Ecto neural progenitor cell (in vitro differentiated cells): ENCODE results near the gene TATDN2.

Experiments
- DNase-seq: peaks from one replicate; pipeline ENCODE4 v3.0.0-alpha.2; 2018; ENCODE audit warnings: low spot score

TATDN2 gene, protein sequence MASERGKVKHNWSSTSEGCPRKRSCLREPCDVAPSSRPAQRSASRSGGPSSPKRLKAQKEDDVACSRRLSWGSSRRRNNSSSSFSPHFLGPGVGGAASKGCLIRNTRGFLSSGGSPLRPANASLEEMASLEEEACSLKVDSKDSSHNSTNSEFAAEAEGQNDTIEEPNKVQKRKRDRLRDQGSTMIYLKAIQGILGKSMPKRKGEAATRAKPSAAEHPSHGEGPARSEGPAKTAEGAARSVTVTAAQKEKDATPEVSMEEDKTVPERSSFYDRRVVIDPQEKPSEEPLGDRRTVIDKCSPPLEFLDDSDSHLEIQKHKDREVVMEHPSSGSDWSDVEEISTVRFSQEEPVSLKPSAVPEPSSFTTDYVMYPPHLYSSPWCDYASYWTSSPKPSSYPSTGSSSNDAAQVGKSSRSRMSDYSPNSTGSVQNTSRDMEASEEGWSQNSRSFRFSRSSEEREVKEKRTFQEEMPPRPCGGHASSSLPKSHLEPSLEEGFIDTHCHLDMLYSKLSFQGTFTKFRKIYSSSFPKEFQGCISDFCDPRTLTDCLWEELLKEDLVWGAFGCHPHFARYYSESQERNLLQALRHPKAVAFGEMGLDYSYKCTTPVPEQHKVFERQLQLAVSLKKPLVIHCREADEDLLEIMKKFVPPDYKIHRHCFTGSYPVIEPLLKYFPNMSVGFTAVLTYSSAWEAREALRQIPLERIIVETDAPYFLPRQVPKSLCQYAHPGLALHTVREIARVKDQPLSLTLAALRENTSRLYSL

DNA sequence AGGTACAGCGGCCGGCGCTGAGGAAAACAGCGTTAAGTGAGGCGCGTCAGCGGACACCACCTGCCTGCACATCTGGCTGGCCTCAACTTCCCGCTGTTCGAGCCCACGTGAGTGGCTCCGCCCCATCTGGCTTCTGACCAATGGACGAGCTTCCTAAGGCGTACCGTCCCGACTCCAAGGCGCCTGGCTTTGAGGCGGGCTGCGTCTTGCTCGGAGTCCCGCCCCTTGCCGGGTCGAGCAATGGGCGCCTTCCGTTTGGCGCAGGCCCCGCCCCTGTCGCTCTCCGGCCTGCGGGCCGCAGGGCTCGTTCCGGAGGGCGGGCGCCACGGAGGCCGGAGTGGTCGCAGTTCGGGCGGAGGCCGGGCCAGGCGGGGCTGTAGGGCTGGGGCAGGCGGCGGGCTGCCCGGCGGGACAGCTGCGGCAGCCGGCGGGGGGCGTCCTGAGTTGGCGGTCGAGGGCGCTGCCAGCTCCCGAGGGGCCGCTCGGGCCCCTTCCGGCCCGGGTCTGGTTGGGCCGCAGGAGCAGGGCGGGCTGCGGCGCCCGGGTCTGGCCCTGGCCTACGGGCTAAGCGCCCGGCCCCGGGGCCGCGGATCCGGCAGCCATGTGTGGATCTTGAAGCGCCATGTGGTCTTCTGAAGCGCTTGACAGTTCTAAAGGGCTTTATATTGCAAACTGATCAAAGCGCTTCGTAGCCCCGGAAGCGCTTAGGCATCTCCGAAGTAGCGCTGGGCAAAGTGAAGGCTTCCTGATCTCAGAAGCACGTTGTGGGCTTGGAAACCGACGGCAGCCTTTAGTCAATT lies at the start of gene TATDN2:
TSS of gene TATDN2 (plus strand) at position 276 of the 800 bp plus-strand sequence. CDS start 742 bp downstream, outside the sequence.
- peak; percentile 94 for DNase-seq

DNA sequence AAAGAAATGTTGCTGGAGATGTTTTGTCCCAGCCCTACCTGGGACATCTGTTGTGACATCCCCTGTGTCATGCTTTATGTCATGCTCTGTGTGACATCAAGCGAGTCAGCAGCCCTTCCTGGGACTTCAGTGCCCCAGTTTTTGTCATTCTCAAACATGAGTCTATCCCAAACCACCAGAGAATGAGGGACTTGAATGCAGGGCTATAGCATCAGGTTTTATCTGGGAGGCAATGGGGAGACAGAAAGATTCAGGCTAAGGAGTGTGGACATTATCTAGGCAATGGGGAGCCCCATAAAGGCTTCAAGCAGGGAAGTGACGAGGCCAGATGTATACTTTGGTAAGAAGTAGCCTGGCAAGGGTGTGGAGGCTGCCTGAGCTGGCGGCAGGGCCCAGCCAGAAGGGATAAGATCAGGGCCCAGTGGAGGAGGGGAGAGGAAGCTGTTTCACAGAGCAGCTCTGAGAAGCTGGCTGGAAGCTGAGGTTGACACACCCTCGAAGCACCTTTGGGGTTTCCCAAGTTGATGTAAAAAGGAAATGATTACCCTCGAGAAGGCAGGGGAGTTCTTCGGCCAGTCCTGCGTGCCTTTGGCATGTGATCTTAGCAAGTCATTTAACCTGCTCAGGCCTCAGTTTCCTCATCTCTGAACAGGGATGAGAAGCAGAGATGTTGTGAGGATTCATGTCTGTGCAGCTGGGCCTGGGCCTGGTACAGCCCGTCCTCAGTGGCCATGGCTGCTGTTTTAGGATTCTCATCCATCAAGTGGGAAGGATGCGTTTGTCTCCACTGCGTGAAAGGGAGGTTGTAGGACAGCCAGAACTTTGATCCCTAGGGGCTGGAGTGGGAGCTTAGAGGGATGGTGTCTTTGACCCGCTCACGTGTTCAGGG lies 49.3 kb upstream of the TATDN2 start:
- DNase-seq = no peak

DNA sequence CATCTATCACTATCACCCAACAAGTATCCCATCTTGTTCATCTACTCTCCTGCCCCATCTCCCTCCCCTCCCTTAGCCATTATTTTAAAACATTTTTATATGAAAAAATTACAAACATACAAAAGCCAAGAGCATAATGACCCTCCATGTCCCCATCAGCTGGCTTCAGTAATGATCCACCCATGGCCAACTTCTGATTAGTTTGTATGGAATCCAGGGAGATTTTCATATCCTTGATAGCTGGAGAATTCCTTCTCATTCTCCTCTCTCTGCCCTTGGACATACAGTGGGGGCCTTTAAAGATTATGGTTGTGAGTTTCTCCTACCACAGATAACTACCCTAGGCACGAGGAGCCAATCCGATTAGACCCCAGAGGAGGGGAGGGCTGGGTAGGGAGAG lies 43.3 kb upstream of the TATDN2 start:
- DNase-seq = no peak

GRCh38 chr3:10205451-10206165 lies 42.7 kb upstream of the TATDN2 start:
- no peak for DNase-seq

DNA sequence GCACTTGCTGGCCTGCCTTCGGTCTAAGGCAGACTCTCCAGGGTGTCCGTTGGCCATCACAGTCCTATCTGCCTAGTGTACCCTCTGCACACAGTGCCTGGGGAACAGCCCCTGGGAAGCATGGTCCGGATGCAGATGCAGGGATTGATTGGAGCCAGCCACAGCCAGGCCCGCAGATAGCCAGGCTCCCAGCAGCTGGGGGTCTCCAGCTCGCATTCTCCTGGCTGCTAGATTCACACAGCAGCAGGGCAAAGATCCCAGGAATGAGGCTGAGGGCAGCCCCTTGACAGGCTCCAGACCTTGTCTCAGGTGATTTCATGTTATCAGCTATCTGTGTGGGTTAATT lies 42.1 kb upstream of the TATDN2 start:
- DNase-seq = no peak

DNA sequence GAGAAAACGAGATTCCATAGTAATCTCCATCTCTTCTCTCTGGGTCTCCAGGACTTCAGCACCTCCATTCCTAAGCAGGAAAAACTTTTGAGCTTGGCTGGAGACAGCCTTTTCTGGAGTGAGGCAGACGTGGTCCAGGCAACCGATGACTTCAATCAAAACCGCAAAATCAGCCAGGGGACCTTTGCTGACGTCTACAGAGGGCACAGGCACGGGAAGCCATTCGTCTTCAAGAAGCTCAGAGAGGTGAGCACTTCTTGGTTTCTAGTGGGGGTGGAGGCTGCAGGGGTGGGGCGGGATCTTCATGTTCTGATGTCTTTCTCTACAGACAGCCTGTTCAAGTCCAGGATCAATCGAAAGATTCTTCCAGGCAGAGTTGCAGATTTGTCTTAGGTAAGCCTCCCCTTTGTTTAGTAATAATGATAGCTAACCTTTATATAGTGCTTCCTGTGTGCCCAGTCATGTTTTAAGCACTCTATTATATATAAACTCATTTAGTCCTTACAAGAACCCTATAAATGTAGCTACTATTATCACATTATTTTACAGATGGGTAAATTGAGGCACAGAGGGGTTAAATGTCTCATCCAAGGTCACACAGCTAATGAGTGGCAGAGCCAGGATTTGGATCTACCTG lies 35.0 kb upstream of the TATDN2 start:
- no peak for DNase-seq

DNA sequence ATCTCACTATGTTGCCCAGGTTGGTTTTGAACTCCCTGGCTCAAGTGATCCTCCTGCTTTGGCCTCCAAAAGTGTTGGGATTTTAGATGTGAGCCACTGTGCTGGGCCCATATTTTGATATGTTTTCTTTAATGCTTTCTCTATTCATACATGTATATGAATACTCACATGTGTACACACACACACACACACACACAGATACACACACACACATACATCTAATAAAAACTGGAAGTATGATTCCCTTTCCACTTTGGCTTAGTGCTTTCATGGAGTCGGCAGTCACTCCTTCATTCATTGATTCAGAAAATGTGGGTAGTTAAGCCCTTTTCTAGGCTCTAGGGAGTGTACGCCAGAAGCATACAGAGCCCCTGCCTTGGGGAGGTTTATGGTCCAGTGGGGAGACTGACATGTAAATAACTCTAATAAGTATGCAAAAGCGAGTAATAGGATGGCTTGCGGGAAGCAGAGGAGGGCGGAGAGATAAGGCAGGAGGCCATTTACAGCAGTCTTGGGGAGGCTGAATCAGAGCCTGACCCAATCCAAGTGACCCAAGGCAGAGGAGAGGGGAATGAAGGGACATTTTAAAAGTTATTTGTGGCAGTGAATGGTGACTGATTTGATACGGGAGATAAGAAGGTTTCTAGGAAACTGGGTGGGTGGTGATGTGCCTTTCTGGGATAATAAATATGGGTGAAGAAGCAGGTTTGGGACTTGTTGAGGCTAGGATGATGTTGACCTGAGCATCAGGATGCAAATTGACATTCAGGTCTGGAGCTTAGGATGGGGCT lies 32.5 kb upstream of the TATDN2 start:
- DNase-seq = no peak

GRCh38 chr3:10217359-10217758 lies 30.9 kb upstream of the TATDN2 start:
- no peak for DNase-seq

GRCh38 chr3:10219737-10220136 lies 28.5 kb upstream of the TATDN2 start:
- no peak for DNase-seq

GRCh38 chr3:10223676-10224639 lies 24.3 kb upstream of the TATDN2 start:
- DNase-seq = no peak

GRCh38 chr3:10224794-10225665 lies 23.2 kb upstream of the TATDN2 start:
- peak; percentile 65 for DNase-seq

DNA sequence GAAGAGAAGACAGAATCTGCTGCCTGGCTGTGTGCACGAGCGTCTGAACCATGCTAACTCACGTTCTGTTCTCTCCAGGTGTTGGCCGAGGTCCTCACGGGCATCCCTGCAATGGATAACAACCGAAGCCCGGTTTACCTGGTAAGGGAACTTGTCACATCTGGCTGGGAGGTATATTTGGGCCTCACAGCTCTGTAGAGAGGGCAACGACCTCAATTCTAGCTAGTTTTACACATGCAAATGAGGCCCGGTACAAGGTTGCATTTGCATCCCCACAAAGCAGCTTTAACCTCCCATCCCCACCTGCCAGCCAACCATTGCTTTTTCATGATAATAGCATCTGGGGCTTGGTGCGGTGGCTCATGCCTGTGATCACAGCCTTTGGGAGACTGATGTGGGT lies 22.0 kb upstream of the TATDN2 start:
- no peak for DNase-seq

- no peak for DNase-seq
Observed at GRCh38 chr3:10228248-10228950, 19.9 kb upstream of the TATDN2 start.

GRCh38 chr3:10229576-10229975 lies 18.7 kb upstream of the TATDN2 start:
- no peak for DNase-seq

DNA sequence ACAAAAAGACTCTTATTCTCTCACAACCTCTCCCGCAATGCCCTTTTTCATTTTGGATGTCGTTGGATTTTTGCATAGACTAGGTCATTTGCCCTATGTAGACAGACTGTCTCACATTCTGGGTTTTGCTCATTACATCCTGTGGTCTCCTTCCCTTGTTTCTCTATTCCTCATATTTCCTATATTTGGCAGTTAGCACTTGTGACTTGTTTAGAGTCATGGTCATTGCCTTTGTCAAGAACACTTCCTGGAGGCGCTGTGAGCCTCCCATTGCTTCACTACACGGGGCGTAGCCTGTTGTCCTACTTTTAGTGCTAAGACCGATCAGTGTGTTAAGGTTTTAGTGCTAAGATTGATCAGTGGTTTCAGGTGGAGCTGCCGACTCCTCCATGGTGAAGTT lies 16.1 kb upstream of the TATDN2 start:
- no peak for DNase-seq

- DNase-seq = no peak
Observed at GRCh38 chr3:10233988-10234387, 14.3 kb upstream of the TATDN2 start.
